T-helper 9 cell (primary cell): ENCODE results near the gene FAP.

ENCODE experiments used
- DNase-seq: peaks from one replicate; pipeline ENCODE4 v3.0.0-alpha.2; 2020
- total RNA-seq, 2 donors: gene quantifications; one replicate each; lab custom pipeline; 2026; lab: John Stamatoyannopoulos, UW

FAP gene, protein sequence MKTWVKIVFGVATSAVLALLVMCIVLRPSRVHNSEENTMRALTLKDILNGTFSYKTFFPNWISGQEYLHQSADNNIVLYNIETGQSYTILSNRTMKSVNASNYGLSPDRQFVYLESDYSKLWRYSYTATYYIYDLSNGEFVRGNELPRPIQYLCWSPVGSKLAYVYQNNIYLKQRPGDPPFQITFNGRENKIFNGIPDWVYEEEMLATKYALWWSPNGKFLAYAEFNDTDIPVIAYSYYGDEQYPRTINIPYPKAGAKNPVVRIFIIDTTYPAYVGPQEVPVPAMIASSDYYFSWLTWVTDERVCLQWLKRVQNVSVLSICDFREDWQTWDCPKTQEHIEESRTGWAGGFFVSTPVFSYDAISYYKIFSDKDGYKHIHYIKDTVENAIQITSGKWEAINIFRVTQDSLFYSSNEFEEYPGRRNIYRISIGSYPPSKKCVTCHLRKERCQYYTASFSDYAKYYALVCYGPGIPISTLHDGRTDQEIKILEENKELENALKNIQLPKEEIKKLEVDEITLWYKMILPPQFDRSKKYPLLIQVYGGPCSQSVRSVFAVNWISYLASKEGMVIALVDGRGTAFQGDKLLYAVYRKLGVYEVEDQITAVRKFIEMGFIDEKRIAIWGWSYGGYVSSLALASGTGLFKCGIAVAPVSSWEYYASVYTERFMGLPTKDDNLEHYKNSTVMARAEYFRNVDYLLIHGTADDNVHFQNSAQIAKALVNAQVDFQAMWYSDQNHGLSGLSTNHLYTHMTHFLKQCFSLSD
- 0 to 0.49 reads per million in 2 donors for total RNA-seq

DNA sequence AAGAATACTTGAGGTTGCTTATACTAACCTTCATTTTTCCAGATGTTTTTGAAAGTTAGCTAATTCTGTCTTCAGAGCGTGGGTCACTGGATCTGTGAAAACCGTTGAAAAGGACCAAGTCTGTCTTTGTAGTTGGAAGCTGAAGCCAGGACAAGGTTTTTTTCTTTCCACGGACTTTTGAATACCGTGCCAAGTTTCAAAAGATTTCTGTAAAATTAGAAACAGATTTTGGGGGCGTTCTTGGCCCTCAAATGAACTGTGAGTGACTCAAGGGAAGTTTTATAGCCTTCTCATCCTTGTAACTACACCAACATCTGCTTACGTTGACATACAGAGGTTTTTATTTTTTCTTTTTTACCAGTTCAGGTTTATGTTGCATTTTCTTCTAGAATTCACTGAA lies at the start of gene FAP:
Gene FAP, minus strand, starts transcription at position 152 of the 400 bp plus-strand sequence. Its CDS starts 118 bp downstream, at position 34.
- DNase-seq = no peak

DNA sequence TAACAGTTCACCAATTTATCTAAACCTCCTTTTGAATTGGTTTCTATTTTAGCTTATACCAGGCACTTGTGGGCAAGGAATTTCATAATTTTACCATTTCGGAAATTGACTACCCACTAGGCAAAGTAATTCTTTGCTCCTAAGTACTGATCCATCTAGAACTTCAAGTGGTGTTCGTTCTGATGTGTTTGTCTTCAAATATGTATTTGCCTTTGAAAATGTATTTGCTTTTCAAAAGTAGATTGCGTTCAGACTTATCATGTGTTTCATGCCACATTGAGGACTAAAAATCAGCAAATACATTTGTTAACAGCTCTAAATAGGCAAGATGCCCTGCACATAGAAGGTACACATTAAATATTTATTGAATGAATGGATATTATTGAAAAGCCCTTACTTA lies 48.5 kb upstream of the FAP start:
- DNase-seq = no peak

DNA sequence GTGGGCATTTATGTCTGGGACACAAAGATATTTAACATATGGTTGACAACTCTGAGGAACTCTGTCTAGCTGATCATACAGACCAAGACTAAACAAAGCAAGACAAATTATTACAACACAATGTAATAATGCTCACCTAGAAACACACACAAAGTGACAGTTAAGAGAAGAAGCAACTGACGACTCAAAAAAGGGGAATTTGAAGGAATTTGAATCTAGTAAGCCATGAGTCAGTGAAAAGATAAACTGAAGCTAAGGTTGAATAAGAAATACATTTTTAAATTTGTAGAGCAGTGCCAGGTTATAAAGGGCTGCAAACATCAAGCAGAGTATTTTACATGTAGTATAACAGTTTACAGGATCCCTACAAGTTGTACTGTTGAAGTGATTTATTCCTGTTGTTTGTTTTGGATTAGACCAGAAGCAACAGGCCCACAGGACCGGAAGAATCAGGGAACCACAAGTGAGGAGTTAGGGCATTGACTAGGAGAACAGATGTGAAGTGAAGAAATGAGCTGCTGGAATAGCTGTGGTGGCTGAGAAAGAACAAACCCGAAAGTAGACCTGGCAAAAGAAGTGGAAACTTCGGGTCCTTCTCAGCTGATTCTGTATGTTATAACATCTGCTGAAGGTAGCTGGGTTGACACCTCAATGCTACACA lies 39.6 kb upstream of the FAP start:
- no peak for DNase-seq

DNA sequence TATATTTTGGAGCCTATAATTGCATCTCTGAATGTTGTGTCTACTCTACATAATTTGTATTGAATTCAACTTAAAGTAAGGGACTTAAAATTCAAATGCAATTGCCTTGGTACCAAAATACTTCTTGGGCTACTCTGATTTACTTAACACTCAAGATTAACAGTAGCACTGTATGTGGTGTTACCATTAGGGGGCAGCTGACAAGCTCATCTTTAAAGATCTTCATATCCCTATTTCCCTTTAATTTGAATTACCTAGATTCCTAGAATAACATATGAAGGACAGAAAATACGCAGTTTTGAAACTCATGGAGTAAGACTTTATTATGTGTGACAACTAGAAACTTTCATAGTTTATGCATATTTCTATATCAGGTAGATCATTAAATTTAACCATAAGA lies 37.4 kb upstream of the FAP start:
- DNase-seq = no peak

DNA sequence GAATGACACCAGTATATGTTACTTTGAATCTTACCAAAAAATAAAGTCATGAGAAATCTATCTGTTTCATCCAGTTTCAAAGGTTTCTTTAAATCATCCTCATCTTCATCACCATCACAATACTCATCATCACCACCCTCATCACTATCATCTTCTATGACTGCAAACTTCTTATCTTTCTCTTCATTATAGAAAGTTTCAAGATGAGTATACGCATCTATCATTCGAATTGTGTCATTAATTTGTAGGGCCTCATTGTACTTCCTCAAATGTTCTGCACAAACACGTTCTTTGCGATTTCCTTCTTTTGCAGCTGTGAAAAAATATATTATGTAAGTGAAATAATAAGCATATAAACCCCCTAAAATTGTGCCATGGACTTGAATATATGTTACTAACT lies 34.1 kb upstream of the FAP start:
- DNase-seq = no peak

DNA sequence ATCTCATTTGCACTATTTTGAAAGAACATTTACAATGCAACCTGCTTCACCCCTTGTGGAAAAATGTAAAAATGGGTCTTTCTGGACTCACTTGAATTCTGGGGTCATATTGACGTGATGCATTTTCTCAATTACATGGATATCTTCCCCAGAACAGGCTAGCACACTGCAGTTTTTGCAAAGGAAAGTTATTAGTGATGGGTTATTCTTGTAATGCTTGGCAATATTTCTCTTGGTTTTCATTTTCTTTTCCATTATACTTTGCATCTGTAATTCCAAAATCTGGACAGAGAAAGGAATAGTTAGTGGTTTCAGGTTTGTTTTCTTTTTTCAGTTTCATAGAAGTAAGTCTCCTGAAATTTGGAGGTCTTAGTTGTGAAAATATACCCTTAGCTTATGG lies 24.8 kb upstream of the FAP start:
- DNase-seq = no peak

DNA sequence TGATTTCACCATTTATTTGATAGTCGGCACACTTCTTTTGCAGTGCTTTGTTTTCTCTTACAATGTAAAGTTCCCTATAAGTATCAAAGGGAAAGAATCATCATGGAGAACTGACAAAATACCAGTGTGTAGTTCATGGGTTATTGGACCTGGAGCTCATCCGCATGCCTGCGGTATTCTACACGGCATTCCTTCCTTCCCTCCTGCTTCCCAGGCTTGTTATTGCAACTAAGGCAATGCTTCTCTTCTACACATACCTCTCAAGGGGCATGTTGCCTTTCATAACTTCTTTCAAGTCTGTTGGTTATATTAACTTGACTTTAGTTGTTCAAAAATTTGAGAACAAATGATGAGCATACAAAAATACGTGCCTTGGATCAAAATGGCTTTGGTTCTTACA lies 24.3 kb upstream of the FAP start:
- no peak for DNase-seq

DNA sequence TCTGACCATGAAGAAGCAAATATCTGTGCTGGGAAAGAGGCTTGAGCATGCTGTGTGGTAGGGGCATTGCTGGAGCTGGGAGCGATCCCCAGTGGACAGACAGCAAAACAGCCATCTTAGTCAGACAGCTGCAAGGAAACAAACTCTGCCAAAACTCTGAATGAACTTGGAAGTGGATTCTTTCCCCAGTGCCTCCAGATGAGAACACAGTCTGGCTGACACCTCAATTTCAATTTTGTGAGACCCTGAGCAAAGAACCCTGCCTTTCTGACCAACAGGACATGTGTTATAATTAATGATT lies 23.2 kb upstream of the FAP start:
- no peak for DNase-seq

DNA sequence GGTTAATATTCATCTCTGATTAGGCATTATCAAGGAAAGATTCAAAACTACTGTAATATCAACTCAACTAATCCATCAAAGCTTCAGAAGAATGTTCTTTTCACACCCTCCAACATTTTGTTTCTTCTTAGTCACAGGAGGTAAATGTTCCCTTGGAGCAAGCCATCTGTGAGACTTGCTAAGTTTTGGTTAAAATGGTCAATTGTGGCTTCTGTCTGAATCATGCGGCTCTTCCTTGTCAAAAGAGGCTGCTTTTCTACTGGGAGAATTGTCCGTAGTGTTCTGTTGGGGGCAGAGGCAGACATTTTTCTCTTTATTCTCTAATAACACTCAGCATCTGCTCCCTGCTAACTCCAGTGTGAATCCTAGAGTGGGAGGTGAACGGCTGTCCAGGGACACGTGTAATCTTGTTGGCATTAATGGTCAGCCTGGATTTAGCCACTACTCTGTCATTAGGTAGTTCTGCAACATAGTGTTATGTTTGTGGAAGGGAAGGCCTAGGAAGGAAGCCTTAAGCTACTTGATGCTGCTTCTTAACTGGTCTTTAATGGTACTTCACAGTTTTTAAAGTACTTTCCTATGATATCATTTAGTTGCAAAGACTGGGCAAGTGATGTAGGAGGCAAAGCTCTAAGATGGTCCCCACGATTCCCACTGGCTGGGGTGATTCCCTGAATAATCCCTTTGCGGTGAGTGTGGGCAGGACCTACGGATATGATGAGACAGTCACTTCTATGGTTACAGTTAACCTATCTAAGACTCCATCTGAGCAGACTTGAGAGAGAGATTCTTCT lies 22.6 kb upstream of the FAP start:
- DNase-seq = no peak

DNA sequence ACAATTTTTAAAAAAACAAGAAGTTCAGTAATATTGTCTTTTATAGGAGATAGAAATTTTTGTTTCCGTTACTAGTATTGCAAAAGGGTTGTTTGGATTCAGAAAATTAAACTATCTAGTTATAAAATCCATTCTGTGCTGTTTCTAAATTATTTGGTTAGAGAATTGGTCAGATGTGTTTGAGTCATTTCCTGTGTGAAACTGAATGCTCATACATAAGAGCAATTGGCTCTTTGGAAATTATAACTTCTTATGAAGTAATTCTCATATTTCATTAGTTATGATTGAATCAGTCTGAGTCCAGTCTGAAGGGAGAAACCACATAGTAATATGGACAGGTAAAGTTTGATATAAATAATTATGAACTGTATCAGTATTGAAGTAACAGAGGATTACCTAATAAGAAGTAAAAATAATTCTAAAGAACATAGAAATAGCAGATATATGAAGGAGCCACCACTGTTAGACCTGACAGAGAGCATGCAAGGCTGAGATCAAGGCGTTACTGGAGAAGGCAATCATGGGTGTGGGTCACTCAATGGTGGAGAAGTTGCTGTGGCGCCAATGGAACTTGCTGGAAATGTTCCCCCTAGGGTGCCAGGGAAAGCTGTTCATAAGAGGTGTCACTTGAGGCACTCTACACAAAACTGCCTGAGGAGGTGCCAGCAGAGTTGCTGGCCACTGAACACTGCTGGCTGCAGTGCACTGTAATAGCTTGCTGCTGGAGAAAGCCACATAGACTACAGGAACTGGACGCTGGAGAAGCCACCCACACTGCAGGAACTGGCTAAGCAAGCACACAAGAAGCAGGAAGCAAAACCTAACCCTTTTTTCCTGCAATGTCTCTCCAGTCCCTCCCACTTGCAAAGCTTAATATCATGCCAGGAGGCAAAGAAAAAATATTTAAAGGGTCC lies 18.0 kb upstream of the FAP start:
- DNase-seq = no peak

DNA sequence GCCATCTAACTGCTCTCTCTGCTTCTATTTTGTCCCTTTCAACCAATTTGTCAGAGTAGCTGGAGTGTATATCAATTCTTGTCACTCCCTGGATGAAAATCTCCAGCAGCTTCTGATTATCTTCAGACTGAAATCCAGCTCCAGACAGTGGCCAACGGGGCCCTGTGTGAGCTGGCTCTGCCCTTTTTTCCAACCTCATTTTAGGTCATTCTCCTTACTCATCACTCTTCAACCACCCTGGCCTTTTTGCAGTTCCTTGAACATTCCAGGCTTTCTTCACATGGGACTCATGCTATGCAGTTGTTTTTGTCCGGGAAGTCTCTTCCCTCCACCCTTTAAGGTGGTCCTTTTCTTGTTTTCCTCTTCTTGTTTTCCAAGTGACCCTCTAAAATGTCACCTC lies 15.4 kb upstream of the FAP start:
- DNase-seq = no peak

DNA sequence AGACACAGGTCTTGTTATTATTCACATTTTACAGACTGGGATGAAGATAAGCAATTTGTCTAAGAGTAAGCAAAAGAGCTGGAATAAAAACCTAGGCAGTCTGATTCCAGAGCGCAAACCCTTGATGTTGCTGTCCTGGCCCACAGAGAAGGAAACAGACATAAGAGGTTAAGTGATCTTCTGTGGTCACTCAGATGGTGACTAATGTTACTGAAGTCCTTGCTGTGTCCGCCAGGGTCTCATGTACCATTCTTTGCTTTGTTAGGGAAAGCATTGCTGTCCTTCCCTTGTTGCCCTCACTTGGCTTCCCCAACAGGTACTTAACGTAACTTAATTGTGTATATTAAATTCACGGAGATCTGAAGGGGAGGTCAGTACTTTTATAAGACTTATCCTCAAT lies 14.9 kb upstream of the FAP start:
- no peak for DNase-seq

DNA sequence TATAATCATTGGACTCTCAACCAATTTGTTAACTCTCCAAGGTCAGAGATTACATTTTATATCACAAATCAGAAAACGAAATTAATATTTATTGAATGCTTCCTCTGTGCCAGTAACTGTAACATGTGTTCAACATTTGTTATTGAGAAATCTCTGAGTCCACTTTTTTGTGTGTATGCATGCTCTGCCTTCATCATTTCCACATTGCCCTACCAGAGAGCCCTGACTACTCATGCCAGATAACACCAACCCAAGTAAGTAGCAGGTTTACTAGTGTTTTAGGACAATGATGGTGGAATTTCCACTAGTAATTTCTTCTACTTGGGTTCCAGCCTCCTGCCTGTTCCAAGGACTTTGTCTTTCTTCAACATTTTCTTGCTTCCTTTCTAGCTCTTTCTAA lies 14.2 kb upstream of the FAP start:
- no peak for DNase-seq

DNA sequence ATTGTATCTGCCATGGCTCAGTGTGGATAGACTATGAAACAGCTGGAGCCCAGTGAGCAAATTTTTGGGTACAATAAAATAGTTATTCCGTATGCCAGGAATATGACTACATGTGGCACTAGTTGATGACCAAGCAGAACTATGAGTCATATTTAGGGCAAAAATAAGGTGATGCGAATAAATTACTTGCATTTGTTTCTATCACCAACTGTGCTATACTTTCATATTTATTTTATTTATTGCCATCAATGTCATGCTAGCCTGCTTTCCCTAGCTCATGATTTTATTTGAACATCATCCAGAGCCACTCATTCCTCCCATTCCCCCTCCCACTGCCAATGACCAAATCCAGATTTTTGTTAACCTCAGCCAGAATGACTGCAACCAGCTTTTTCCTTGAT lies 13.3 kb upstream of the FAP start:
- no peak for DNase-seq

DNA sequence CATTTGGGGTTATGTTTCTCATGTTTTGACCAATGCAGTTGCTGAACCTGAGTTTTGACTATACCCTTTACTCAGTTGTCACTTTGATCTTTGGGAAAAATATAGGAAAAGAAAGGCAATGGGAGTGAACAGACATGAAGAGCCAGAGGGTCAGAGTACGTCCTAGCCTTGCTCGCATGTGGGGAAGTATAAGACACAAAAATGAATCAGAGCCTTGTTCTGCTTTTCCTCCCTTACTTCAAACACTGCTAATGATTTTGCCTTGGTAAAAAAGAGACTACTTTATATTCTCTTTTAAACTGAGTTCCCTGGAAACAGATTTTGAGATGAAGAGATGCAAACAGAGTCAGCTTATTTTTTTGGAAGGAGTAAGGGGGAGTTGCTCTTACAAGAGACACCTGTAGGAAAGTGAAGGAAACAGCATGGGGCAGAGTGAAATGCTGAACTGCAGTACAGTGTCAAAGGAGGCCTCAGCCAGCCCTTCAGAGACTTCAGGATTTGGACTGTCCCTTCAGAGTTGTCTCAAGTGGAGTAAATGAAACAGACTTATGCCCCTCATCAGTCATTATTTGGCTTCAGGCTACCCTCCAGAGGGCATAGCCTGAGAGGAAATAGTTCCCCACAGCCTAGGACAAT lies 11.1 kb upstream of the FAP start:
- DNase-seq = no peak

DNA sequence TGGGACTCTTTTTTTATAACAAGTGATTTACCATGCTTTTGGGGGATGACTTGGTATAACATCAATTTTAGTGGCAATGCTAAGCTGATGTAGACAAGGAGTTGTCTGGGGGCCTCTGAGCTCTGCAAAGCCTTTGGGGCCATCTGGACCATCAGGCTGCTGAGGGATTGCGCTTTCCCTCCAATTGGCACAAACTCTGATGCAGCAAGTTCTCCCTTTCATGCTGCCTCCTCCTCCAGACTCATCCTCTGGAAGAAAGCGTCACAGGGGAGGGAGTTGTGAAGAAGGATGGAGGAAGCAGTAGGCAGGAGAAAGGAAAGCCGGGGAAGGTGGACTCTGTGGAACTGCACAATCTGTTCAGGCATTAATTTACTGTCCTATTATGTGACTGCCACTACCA lies 10.2 kb upstream of the FAP start:
- no peak for DNase-seq

DNA sequence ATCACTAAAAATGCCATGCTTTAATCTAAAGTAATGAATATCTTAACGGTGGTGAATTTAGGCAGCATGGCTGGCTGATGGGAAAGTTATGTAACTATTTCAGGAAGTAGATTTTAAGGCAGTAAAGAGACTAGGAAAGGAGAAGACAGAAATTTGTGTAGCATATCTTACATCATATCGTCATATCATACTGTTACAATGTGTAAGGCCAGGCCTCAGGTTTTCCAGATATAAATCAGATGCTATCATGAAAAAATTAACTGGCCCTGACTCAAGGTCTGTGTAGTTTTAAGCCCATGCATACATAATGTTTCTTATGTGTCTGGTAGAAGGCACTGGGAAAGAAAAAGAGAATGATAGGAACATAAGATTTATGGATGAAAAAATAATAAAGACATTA lies 8.9 kb upstream of the FAP start:
- no peak for DNase-seq

DNA sequence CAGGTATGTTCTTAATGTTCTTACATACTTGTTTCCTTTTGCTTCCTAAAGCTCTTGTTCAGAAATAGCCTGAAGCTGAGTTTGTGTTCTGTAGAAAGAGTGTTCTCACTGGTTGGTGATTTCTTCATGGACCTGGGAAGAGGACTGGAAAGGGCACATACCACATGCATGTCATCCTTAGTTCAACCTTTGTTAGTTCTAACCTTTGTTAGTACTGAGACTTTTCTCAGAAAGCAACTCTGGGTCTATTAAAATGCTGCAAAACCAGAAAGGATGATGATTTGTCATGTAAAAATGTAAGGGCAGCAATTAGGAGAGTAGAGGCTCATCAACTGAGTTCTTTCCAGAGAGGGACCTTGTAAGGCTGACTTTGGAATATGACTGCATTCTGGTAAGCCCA lies 2.5 kb upstream of the FAP start:
- DNase-seq = no peak

DNA sequence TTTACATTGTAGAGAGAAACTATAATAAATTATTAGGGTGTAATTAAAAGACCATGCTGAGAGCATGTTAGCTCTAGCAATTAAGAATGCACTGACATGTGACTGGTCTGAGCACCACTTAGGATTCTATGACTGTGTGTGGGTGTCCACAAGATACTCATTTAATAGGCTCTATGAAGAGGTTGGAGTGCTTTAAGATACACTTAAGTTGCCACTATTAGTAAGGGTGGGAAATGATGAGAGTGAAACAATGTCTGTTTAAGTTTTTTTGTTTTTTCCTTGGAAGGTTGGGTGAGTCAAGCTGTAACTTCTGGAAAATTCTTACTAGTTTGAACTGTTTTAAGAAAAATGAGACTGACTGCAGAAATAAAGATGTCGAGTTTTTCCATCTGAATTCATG lies 1.8 kb upstream of the FAP start:
- no peak for DNase-seq

DNA sequence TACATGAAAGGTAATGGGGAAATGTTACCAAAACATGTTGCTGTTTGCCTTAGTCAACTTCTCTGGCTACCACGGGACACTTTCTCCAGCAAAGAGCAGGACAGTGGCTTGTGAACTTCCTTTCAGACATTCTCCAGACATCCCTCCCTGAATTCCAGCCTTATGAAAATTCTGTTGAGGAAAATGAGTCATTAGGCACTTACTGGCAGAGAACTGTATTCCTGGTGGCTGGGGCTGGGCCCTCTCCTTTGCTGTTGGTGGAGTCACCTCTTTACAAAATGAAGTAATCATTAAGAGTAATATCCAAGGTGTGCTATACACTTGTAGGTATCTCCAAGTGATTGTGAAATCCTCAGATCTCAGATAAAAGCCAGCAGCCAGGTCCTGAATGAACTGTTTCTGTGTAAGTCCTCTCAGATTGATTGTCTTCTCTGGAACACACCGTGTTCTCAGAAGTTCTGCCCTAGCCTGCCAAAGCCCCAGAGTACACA lies 1.3 kb upstream of the FAP start:
- no peak for DNase-seq

DNA sequence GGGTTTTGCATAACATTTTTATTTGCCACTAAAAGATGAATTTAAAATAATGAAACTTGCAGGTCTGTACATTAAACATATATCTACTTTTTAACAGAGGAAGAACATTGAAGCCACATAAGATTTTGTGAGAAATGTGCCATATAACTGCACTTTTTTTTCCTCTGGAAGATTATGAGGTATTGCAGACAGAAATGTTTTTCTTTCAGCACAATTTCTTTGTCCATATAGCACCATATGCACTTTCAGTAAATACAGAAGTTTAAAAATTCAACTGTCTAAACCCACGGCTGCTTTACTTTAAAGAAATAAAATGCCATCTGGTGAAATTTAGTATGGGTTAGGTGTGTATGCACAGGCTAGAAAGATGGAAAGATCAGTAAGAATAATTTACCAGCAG lies 470 bp upstream of the FAP start:
- DNase-seq = no peak
